ENCODE results near the gene ENDOV. TPM values are rescaled to one million over a fixed set of nuclear protein-coding genes. Genes with fewer than 3 reads are reported as not detected.

Gene ENDOV
- total and polyA plus RNA-seq, 2 donors (not counting 3 experiments of a cell fraction or from before 2014, with no cell fraction given) = 20.4 to 25.9 TPM

DNA sequence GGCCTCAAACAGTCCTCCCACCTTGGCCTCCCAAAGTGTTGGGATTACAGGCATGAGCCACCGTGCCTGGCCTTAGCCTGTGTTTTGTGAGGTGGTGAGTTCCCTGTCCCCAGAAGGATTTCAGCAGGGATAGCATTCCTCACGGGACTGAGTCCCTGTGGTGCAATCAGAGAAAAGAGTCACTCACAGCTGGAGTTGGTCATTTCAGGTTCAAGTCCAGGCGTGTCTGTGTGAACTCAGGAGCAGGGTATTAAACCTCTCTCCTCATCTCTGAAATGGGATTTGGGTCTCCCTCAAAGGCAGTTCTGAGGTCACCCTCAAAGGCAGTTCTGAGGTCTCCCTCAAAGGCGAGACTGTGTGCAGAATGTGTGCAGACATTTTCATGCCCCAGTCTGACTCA, 32.8 kb downstream of the ENDOV start:
- Histone ChIP-seq H3K79me2 (ENCODE audit: control insufficient read depth, insufficient read depth, low read length) (no peaks in the 10 kb centered on the region), H4K20me1 (replicated peaks; ENCODE audit: control insufficient read depth, extremely low read depth, insufficient read depth, low read length) (no peaks in the 10 kb centered on the region), H3K9me1 (replicated peaks; ENCODE audit: control insufficient read depth, extremely low read depth, insufficient read depth, low read length) (no peaks in the 10 kb centered on the region), H3K27ac (ENCODE audit: insufficient read depth, low read depth, low read length) (no peak overlapping the region), H3K4me1 (ENCODE audit: control insufficient read depth, extremely low read depth, insufficient read depth, low read length) (no peaks in the 10 kb centered on the region), H3K9ac (replicated peaks; ENCODE audit: extremely low read depth, insufficient read depth, low read length) (no peak overlapping the region), H3K9me3 (replicated peaks; ENCODE audit: control insufficient read depth, insufficient read depth, low read length) (no peaks in the 10 kb centered on the region), H3K36me3 (ENCODE audit: control insufficient read depth in 2 of 2, extremely low read depth in 1 of 2, insufficient read depth in 2 of 2, low read length in 2 of 2) (no peaks in the 10 kb centered on the region), H3K4me2 (ENCODE audit: insufficient read depth, low read length) (no peak overlapping the region), H2AFZ (ENCODE audit: low read depth, low read length) (no peak overlapping the region), H3K27me3 (ENCODE audit: control insufficient read depth in 2 of 2, insufficient read depth in 2 of 2, low read length in 2 of 2) (no peaks in the 10 kb centered on the region), H3K4me3 (replicated peaks in 1 of 3; ENCODE audit: insufficient read depth in 1 of 3, low read depth in 1 of 3, low read length in 3 of 3) (no peak overlapping the region)
- CTCF ChIA-PET = no interaction called here
- DNase-seq (ENCODE audit: low read depth, low spot score) (no peak), FAIRE-seq (no peak)
- no peak for TF ChIP-seq JUN (IDR thresholded peaks at IDR 0.05; ENCODE audit: borderline replicate concordance, insufficient read depth, insufficient read length, low read depth)
- TF ChIP-seq, protein P1, sequence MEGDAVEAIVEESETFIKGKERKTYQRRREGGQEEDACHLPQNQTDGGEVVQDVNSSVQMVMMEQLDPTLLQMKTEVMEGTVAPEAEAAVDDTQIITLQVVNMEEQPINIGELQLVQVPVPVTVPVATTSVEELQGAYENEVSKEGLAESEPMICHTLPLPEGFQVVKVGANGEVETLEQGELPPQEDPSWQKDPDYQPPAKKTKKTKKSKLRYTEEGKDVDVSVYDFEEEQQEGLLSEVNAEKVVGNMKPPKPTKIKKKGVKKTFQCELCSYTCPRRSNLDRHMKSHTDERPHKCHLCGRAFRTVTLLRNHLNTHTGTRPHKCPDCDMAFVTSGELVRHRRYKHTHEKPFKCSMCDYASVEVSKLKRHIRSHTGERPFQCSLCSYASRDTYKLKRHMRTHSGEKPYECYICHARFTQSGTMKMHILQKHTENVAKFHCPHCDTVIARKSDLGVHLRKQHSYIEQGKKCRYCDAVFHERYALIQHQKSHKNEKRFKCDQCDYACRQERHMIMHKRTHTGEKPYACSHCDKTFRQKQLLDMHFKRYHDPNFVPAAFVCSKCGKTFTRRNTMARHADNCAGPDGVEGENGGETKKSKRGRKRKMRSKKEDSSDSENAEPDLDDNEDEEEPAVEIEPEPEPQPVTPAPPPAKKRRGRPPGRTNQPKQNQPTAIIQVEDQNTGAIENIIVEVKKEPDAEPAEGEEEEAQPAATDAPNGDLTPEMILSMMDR (IDR thresholded peaks at IDR 0.05; ENCODE audit: extremely low read depth in 1 of 2, insufficient read depth in 1 of 2, low read depth in 1 of 2, low read length in 2 of 2) = no peak
- TF ChIP-seq EZH2 (IDR thresholded peaks at IDR 0.05; ENCODE audit: borderline replicate concordance, low read depth, low read length, severe bottlenecking) = no peak
- no peak for TF ChIP-seq GATA2 (IDR thresholded peaks at IDR 0.05; ENCODE audit: insufficient read depth, insufficient read length, low read depth, low read length)
- TF ChIP-seq FOS (IDR thresholded peaks at IDR 0.05; ENCODE audit: borderline replicate concordance, insufficient read depth, low read length) = no peak
- TF ChIP-seq POLR2AphosphoS5 (IDR thresholded peaks at IDR 0.05; ENCODE audit: insufficient read depth, low read depth, low read length) = no peak
- no peak for TF ChIP-seq POLR2A (IDR thresholded peaks at IDR 0.05; ENCODE audit: low read depth, low read length)
- no peak for TF ChIP-seq MYC (IDR thresholded peaks at IDR 0.05; ENCODE audit: low read depth, low read length)
- TF ChIP-seq, protein P2, sequence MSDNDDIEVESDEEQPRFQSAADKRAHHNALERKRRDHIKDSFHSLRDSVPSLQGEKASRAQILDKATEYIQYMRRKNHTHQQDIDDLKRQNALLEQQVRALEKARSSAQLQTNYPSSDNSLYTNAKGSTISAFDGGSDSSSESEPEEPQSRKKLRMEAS (IDR thresholded peaks at IDR 0.05; ENCODE audit: insufficient read depth, insufficient read length) = no peak
- dilution Hi-C loops (cut with MboI; ENCODE audit: extremely low pct_ligation_motif_present, low sequenced_read_pairs) (no loop called here), intact Hi-C loops (cut with micrococcal nuclease) (no loop called here)
- POLR2A ChIA-PET = no interaction called here
- no TSS peak for BruUV-seq (replicated peaks)

Data from endothelial cell of umbilical vein (primary cell).